Esophagus squamous epithelium (tissue), 5 donors: ENCODE data around the gene TNFAIP2. TPM values are rescaled to one million over a fixed set of nuclear protein-coding genes. Genes with fewer than 3 reads are reported as not detected.
A peak's percentile ranks its signal among the peaks of the same experiment; 100 is the strongest.

ENCODE experiments used
- DNase-seq: peaks from one replicate; lab custom pipeline; 2025; lab: John Stamatoyannopoulos, UW
- H3K27ac ChIP-seq, 4 donors: fragments of 200-600 bp; sonication (generic); one replicate each; pipeline ENCODE4 v1.5.1; 2016 to 2019; ENCODE audit warnings: mild to moderate bottlenecking in 1 of 4
- H3K27me3 ChIP-seq, 4 donors: fragments of 200-600 bp; sonication (generic); 1 replicate in 3 of 4; 2 replicates in 1 of 4; pipeline versions ENCODE4 v1.5.1 to v1.6.0; 2017 to 2021; ENCODE audit warnings: antibody characterized with exemption in 1 of 4
- H3K36me3 ChIP-seq, 3 donors: fragments of 200-600 bp; sonication (generic); one replicate each; pipeline ENCODE4 v1.5.1; 2016 to 2019
- H3K4me1 ChIP-seq, 3 donors: fragments of 200-600 bp; sonication (generic); one replicate each; pipeline ENCODE4 v1.5.1; 2017 to 2019
- H3K4me3 ChIP-seq, 4 donors: fragments of 200-600 bp; sonication (generic); 1 replicate in 3 of 4; 2 replicates in 1 of 4; pipeline ENCODE4 v1.5.1; 2016 to 2019; ENCODE audit warnings: mild to moderate bottlenecking in 2 of 4, moderate library complexity in 1 of 4
- H3K9me3 ChIP-seq, 3 donors: fragments of 200-600 bp; sonication (generic); one replicate each; pipeline ENCODE4 v1.5.1; 2016 to 2019
- POLR2A ChIP-seq, 4 donors: fragments of 450-650 bp; IDR thresholded peaks; one replicate each; pipeline ENCODE4 v1.6.1; 2017; ENCODE audit warnings: antibody characterized with exemption in 4 of 4, mild to moderate bottlenecking in 4 of 4, moderate library complexity in 3 of 4
- WGBS, 2 donors: methylation state at CpG; one replicate each; pipeline ENCODE4 v1.1.5; 2018; 5-methylcytosine and 5-hydroxymethylcytosine counted together
- intact Hi-C: fragments of 100-400 bp; cut with DNase I; formaldehyde crosslinking; loops from one replicate; pipeline ENCODE4 v1.15.0; 2022
- total RNA-seq, 4 donors: library from RNA; depleted of rRNA; stranded (reverse); fragments of >200 nt; gene quantifications; one replicate each; pipeline ENCODE4 v1.1.0, GENCODE V29; 2016
- TF ChIP-seq, protein P1 (sequence below), 6 experiments: fragments of 450-650 bp in 4 of 6; fragments of 200-600 bp in 2 of 6; sonication (generic) in 2 of 6; IDR thresholded peaks; one replicate each; pipeline ENCODE4 v1.5.1; 2016 to 2019; ENCODE audit warnings: antibody characterized with exemption in 6 of 6, mild to moderate bottlenecking in 4 of 6, moderate library complexity in 4 of 6
- donor health status: DM: yes; HTN: yes; CAD: no.

TNFAIP2 gene
- total RNA-seq, 4 donors from 2014 or later = 36.6 to 163 (median 130) TPM

DNA sequence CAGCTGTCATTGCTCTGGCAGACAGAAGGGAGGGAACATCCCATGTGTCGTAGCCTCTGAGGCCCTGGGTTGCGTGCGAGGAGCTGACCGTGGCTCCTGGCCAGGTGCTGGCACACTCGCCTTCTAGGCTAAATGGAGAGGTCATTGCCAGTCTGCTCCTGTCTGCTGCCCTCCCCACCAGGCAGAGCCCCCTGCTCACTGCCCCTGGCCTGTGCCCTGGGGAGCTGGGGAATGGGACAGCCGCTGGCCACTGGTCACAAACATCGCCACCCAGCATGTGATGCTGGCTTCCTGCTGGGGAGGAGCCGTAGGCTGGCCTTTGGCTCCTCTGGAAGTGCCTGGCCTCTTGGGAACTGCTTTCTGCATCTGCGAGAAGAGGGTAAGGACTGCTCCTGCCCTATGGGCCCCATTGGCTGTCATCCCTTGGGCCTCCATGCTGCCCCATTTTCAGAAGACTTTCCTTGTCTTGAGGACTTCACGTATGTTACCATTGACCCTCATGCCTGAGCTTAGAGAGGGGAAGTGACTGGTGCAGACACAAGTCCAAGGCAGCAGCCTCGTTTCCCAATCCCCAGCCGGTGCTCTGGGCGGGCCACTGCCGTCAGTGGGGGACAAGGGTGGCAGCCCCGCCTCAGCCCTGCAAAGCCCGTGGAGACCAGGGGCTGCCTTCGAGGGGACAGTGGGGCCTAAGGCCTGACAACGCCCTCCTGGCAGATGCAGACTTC, 2.0 kb upstream of the TNFAIP2 start:
- H3K4me3 ChIP-seq = peak overlapping the region in 3 of 4 donors; percentile 57 to 85 (median 66)
- TF ChIP-seq, protein P1, sequence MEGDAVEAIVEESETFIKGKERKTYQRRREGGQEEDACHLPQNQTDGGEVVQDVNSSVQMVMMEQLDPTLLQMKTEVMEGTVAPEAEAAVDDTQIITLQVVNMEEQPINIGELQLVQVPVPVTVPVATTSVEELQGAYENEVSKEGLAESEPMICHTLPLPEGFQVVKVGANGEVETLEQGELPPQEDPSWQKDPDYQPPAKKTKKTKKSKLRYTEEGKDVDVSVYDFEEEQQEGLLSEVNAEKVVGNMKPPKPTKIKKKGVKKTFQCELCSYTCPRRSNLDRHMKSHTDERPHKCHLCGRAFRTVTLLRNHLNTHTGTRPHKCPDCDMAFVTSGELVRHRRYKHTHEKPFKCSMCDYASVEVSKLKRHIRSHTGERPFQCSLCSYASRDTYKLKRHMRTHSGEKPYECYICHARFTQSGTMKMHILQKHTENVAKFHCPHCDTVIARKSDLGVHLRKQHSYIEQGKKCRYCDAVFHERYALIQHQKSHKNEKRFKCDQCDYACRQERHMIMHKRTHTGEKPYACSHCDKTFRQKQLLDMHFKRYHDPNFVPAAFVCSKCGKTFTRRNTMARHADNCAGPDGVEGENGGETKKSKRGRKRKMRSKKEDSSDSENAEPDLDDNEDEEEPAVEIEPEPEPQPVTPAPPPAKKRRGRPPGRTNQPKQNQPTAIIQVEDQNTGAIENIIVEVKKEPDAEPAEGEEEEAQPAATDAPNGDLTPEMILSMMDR (IDR thresholded peaks at IDR 0.05) = no peak
- peak in 1 of 4 donors; percentile 25 for TF ChIP-seq POLR2A (IDR thresholded peaks at IDR 0.05)
- DNase-seq = no peak
- no peaks in the 10 kb centered on the region for H3K36me3 ChIP-seq
- no peaks in the 10 kb centered on the region for H3K9me3 ChIP-seq
- peaks cover 0 to 32% (median 0%) of the 10 kb centered on the region in 4 donors for H3K27me3 ChIP-seq
- H3K27ac ChIP-seq = peak overlapping the region; percentile 84 to 96 (median 92)
- intact Hi-C loops = no loop called here
- peaks cover 50 to 81% (median 70%) of the 10 kb centered on the region in 3 donors for H3K4me1 ChIP-seq
- 19% methylated on average over 5 of the region's 18 CpGs; no CpG with 5 or more reads in 1 of the 2 donors for WGBS, 2 donors

DNA sequence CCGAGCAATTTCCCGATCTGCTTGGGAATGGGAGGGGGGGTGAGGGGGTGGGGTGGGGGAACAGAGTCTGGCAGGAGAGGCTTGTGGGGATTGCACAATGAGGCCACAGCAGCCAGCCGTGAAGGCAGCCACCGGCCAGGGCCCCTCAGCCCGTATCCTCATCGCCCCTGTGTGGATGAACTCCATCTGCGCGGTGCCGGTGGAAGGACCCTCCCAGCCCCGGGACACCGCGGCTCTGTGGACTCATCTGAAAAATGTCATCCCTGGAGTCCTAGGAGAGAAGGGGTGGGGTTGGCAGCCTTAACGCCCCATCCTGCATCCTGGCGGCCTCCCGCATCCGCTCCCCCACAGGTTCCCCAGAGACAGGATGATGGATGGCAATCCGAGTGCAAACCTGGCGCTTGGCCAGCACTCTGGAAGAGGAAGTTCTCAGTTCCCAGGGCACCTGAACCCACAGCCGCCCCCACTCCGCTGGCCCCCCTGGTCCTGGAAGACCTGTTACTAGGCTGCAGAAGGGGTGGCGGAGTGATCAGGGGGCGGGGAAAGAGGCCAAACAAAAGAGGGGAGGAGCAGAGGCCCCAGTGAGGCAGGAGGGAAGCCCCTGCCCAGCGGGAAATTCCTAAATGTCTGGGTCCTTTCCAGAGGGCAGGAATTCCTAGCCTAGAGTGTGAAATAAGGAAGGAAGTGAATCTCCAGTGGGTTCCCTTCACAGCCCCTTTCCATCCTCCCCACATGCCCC, 1.2 kb upstream of the TNFAIP2 start:
- Histone ChIP-seq H3K4me1 (peaks cover 56 to 86% (median 75%) of the 10 kb centered on the region in 3 donors), H3K9me3 (no peaks in the 10 kb centered on the region), H3K27ac (peak overlapping the region; percentile 84 to 96 (median 92)), H3K36me3 (no peaks in the 10 kb centered on the region), H3K27me3 (peaks cover 0 to 32% (median 0%) of the 10 kb centered on the region in 4 donors), H3K4me3 (peak overlapping the region in 3 of 4 donors; percentile 57 to 85 (median 66))
- no peak for DNase-seq
- 0 to 8% methylated on average over 2 to 13 of the region's 23 CpGs for WGBS, 2 donors
- TF ChIP-seq POLR2A (IDR thresholded peaks at IDR 0.05) = no peak
- TF ChIP-seq, protein P1 (IDR thresholded peaks at IDR 0.05) = no peak
- intact Hi-C loops = no loop called here

DNA sequence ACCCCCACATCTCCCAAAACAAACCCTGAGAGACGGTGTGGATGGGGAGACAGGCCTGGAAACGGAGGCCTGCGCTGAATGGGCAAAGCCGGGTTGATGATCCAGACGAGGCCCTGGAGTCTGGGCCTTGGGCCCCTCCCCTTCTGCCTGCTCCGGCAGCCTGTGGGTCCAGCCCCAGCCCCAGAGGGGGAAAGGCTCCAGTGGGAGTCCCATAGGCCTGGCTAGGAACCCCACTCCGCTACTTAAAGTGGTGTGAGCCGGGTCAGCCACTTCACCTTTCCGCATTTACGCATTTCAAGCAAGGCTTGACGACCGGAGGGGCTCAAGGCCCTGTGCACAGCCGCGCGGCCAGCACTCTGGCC, 695 bp upstream of the TNFAIP2 start:
- peaks cover 60 to 90% (median 78%) of the 10 kb centered on the region in 3 donors for H3K4me1 ChIP-seq

GRCh38 chr14:103123634-103124500, 606 bp downstream of the TNFAIP2 start:
- intact Hi-C loops = no loop called here
- peak overlapping the region; percentile 57 to 85 (median 62) for H3K4me3 ChIP-seq
- peaks cover 0 to 32% (median 0%) of the 10 kb centered on the region in 4 donors for H3K27me3 ChIP-seq
- TF ChIP-seq, protein P1 (IDR thresholded peaks at IDR 0.05) = peak in 4 of 6 experiments; percentile 14 to 35 (median 22)
- no peak for TF ChIP-seq POLR2A (IDR thresholded peaks at IDR 0.05)
- 74% methylated on average over 6 of the region's 48 CpGs; no CpG with 5 or more reads in 1 of the 2 donors for WGBS, 2 donors
- H3K27ac ChIP-seq = peak overlapping the region; percentile 84 to 96 (median 92)
- DNase-seq = no peak
- peaks cover 73 to 93% (median 83%) of the 10 kb centered on the region in 3 donors for H3K4me1 ChIP-seq
- no peaks in the 10 kb centered on the region for H3K36me3 ChIP-seq
- no peaks in the 10 kb centered on the region for H3K9me3 ChIP-seq

More for the DNA sequence above, 695 bp upstream of the TNFAIP2 start:
- WGBS, 2 donors = 22 to 53% methylated on average over 3 to 8 of the region's 15 CpGs
- Histone ChIP-seq H3K4me3 (peak overlapping the region; percentile 57 to 85 (median 62)), H3K36me3 (no peaks in the 10 kb centered on the region), H3K9me3 (no peaks in the 10 kb centered on the region), H3K27me3 (peaks cover 0 to 32% (median 0%) of the 10 kb centered on the region in 4 donors), H3K27ac (peak overlapping the region; percentile 84 to 96 (median 92))
- no peak for TF ChIP-seq POLR2A (IDR thresholded peaks at IDR 0.05)
- TF ChIP-seq, protein P1 (IDR thresholded peaks at IDR 0.05) = peak in 1 of 6 experiments; percentile 16
- no peak for DNase-seq
- intact Hi-C loops = no loop called here
